ENCODE results near the gene LBR. TPM values are rescaled to one million over a fixed set of nuclear protein-coding genes. Genes with fewer than 3 reads are reported as not detected.

Gene LBR
- total and polyA plus RNA-seq, 4 donors, result 14.3 to 201 (median 22.6) TPM

- H3K36me3 ChIP-seq (ENCODE audit: control insufficient read depth in 4 of 4, insufficient read depth in 3 of 4, low read depth in 1 of 4, low read length in 3 of 4), result no peaks in the 10 kb centered on the region
- no peaks in the 10 kb centered on the region for H3K27me3 ChIP-seq (ENCODE audit: control insufficient read depth in 4 of 4, insufficient read depth in 4 of 4, low read length in 3 of 4)
- H3K27ac ChIP-seq (ENCODE audit: low read depth in 1 of 2, low read length in 2 of 2), result peak overlapping the region; percentile 85 to 98
- H3K9ac ChIP-seq (ENCODE audit: low read depth in 1 of 2, low read length in 2 of 2), result peak overlapping the region; percentile 72 to 79
- peaks cover 5 to 29% (median 19%) of the 10 kb centered on the region in 4 donors for H3K4me1 ChIP-seq (ENCODE audit: control insufficient read depth in 4 of 4, insufficient read depth in 4 of 4, low read length in 3 of 4)
- peak overlapping the region; percentile 52 to 81 (median 68) for H3K4me3 ChIP-seq (ENCODE audit: low read depth in 1 of 3, low read length in 3 of 3)
- WGBS, result 17% methylated on average over 7 of the region's 7 CpGs
- no peak for TF ChIP-seq HNF4A (conservative IDR thresholded peaks at IDR 0.05)
- no peak for TF ChIP-seq EGR1 (IDR thresholded peaks at IDR 0.05; ENCODE audit: low read depth in 2 of 2)
- TF ChIP-seq NR2F2 (IDR thresholded peaks at IDR 0.05), result peak; percentile 37
- TF ChIP-seq TAF1 (conservative IDR thresholded peaks at IDR 0.05), result no peak
- peak in 1 of 2 donors; percentile 1 for TF ChIP-seq RAD21 (IDR thresholded peaks at IDR 0.05)
- TF ChIP-seq YY1 (IDR thresholded peaks at IDR 0.05), result peak; percentile 75
- H3K9me3 ChIP-seq (ENCODE audit: control insufficient read depth in 4 of 4, low read length in 3 of 4), result no peaks in the 10 kb centered on the region
- no peak for DNase-seq (ENCODE audit: low spot score)
Measured at GRCh38 chr1:225428881-225429455, 1.1 kb upstream of the LBR start.

GRCh38 chr1:225428068-225428880 is 436 bp upstream of the LBR start:
- TF ChIP-seq HNF4A (conservative IDR thresholded peaks at IDR 0.05) (no peak), CTCF (IDR thresholded peaks at IDR 0.05; ENCODE audit: low read depth, low read length, missing input control) (no peak), HNF4G (IDR thresholded peaks at IDR 0.05) (no peak), FOXA2 (IDR thresholded peaks at IDR 0.05) (no peak), RXRA (IDR thresholded peaks at IDR 0.05) (peak; percentile 53 to 56), GABPA (IDR thresholded peaks at IDR 0.05 in 1 of 2, conservative IDR thresholded peaks at IDR 0.05 in 1 of 2) (no peak), RAD21 (IDR thresholded peaks at IDR 0.05) (peak in 1 of 2 donors; percentile 7), NR2F2 (IDR thresholded peaks at IDR 0.05) (no peak), JUND (IDR thresholded peaks at IDR 0.05) (peak in 1 of 2 donors; percentile 20), SP1 (IDR thresholded peaks at IDR 0.05) (peak; percentile 47), FOXA1 (IDR thresholded peaks at IDR 0.05) (no peak)
- DNase-seq (ENCODE audit: low spot score), result peak; percentile 93
- Histone ChIP-seq H3K27me3 (ENCODE audit: control insufficient read depth in 4 of 4, insufficient read depth in 4 of 4, low read length in 3 of 4) (no peaks in the 10 kb centered on the region), H3K4me1 (ENCODE audit: control insufficient read depth in 4 of 4, insufficient read depth in 4 of 4, low read length in 3 of 4) (peaks cover 9 to 36% (median 23%) of the 10 kb centered on the region in 4 donors), H3K9ac (ENCODE audit: low read depth in 1 of 2, low read length in 2 of 2) (peak overlapping the region; percentile 72 to 86), H3K36me3 (ENCODE audit: control insufficient read depth in 4 of 4, insufficient read depth in 3 of 4, low read depth in 1 of 4, low read length in 3 of 4) (no peaks in the 10 kb centered on the region), H3K9me3 (ENCODE audit: control insufficient read depth in 4 of 4, low read length in 3 of 4) (no peaks in the 10 kb centered on the region), H3K27ac (ENCODE audit: low read depth in 1 of 2, low read length in 2 of 2) (peak overlapping the region; percentile 96 to 98), H3K4me3 (ENCODE audit: low read depth in 1 of 3, low read length in 3 of 3) (peak overlapping the region; percentile 68 to 91 (median 81))
- WGBS, result under 1% methylated on average over 81 of the region's 81 CpGs

- no peaks in the 10 kb centered on the region for H3K9me3 ChIP-seq (ENCODE audit: control insufficient read depth in 4 of 4, low read length in 3 of 4)
- H3K4me1 ChIP-seq (ENCODE audit: control insufficient read depth in 4 of 4, insufficient read depth in 4 of 4, low read length in 3 of 4), result peaks cover 10 to 49% (median 34%) of the 10 kb centered on the region in 4 donors
- peak overlapping the region; percentile 74 to 91 (median 81) for H3K4me3 ChIP-seq (ENCODE audit: low read depth in 1 of 3, low read length in 3 of 3)
- DNase-seq (ENCODE audit: low spot score), result peak; percentile 61
- WGBS, result 3% methylated on average over 36 of the region's 36 CpGs
- H3K36me3 ChIP-seq (ENCODE audit: control insufficient read depth in 4 of 4, insufficient read depth in 3 of 4, low read depth in 1 of 4, low read length in 3 of 4), result no peaks in the 10 kb centered on the region
- peak overlapping the region; percentile 96 to 98 for H3K27ac ChIP-seq (ENCODE audit: low read depth in 1 of 2, low read length in 2 of 2)
- peak overlapping the region; percentile 86 to 96 for H3K9ac ChIP-seq (ENCODE audit: low read depth in 1 of 2, low read length in 2 of 2)
- no peaks in the 10 kb centered on the region for H3K27me3 ChIP-seq (ENCODE audit: control insufficient read depth in 4 of 4, insufficient read depth in 4 of 4, low read length in 3 of 4)
- no peak for TF ChIP-seq ZBTB33 (IDR thresholded peaks at IDR 0.05)
- no peak for TF ChIP-seq FOXA2 (IDR thresholded peaks at IDR 0.05)
- TF ChIP-seq YY1 (IDR thresholded peaks at IDR 0.05), result no peak
- TF ChIP-seq HNF4G (IDR thresholded peaks at IDR 0.05), result no peak
- no peak for TF ChIP-seq HNF4A (conservative IDR thresholded peaks at IDR 0.05)
- no peak for TF ChIP-seq EGR1 (IDR thresholded peaks at IDR 0.05; ENCODE audit: low read depth in 2 of 2)
- TF ChIP-seq REST (IDR thresholded peaks at IDR 0.05), result peak; percentile 82
- TF ChIP-seq JUND (IDR thresholded peaks at IDR 0.05), result no peak
- TF ChIP-seq FOXA1 (IDR thresholded peaks at IDR 0.05), result no peak
- TF ChIP-seq TAF1 (conservative IDR thresholded peaks at IDR 0.05), result no peak
Measured at GRCh38 chr1:225426395-225427234, 1.2 kb downstream of the LBR start.

Measured in liver (tissue), 9 donors.